Spleen (tissue), 7 donors: ENCODE data around the gene ARHGEF10L.

Source experiments
- POLR2A ChIP-seq, 3 donors: fragments of 450-650 bp; IDR thresholded peaks; one replicate each; pipeline ENCODE4 v1.5.1; 2017; ENCODE audit warnings: antibody characterized with exemption in 3 of 3, mild to moderate bottlenecking in 1 of 3
- TF ChIP-seq, protein P1 (sequence below), 11 experiments: fragments of 200-600 bp in 7 of 11; fragments of 450-650 bp in 4 of 11; sonication (generic) in 4 of 11; IDR thresholded peaks in 8 of 11; conservative IDR thresholded peaks in 3 of 11; 1 replicate in 7 of 11; 2 replicates in 4 of 11; pipeline versions ENCODE4 v1.4.0 to v1.8.0; 2016 to 2021; ENCODE audit warnings: antibody characterized with exemption in 11 of 11, inconsistent platforms in 4 of 11, mild to moderate bottlenecking in 1 of 11
- donor health status: DM: no; HTN: no; CAD: no; lungs with moderate emphysema.
- donor health status: DM: no; HTN: no; CAD: no.
- donor health status: DM: no; HTN: no; CAD: no.

GRCh38 chr1:17668195-17668594, 128.7 kb downstream of the ARHGEF10L start:
- TF ChIP-seq, protein P1, sequence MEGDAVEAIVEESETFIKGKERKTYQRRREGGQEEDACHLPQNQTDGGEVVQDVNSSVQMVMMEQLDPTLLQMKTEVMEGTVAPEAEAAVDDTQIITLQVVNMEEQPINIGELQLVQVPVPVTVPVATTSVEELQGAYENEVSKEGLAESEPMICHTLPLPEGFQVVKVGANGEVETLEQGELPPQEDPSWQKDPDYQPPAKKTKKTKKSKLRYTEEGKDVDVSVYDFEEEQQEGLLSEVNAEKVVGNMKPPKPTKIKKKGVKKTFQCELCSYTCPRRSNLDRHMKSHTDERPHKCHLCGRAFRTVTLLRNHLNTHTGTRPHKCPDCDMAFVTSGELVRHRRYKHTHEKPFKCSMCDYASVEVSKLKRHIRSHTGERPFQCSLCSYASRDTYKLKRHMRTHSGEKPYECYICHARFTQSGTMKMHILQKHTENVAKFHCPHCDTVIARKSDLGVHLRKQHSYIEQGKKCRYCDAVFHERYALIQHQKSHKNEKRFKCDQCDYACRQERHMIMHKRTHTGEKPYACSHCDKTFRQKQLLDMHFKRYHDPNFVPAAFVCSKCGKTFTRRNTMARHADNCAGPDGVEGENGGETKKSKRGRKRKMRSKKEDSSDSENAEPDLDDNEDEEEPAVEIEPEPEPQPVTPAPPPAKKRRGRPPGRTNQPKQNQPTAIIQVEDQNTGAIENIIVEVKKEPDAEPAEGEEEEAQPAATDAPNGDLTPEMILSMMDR (IDR thresholded peaks at IDR 0.05 in 8 of 11, conservative IDR thresholded peaks at IDR 0.05 in 3 of 11), result no peak
- no peak for TF ChIP-seq POLR2A (IDR thresholded peaks at IDR 0.05)
